Measurements from ENCODE around the gene ZNF423. TPM values are rescaled to one million over a fixed set of nuclear protein-coding genes. Genes with fewer than 3 reads are reported as not detected.

ZNF423 gene
- total RNA-seq, 4 donors from 2014 or later: 0.67 to 3.7 (median 2.2) TPM

GRCh38 chr16:49650603-49651002 lies 205.3 kb downstream of the ZNF423 start:
- TF ChIP-seq CTCF (IDR thresholded peaks at IDR 0.05): no peak
- no peak for TF ChIP-seq POLR2A (IDR thresholded peaks at IDR 0.05)
- intact Hi-C loops (cut with DNase I; ENCODE audit: low total_unique reads): no loop called here
- DNase-seq (ENCODE audit: low spot score in 2 of 2): no peak
- 84 to 92% methylated on average over 1 of the region's 1 CpG for WGBS, 2 donors
- no peak overlapping the region for H3K4me3 ChIP-seq (ENCODE audit: low read depth, poor library complexity, severe bottlenecking)

- no peak for DNase-seq (ENCODE audit: low spot score in 2 of 2)
- H3K4me3 ChIP-seq (ENCODE audit: low read depth, poor library complexity, severe bottlenecking): no peak overlapping the region
- intact Hi-C loops (cut with DNase I; ENCODE audit: low total_unique reads): no loop called here
- 50 to 73% methylated on average over 5 of the region's 5 CpGs for WGBS, 2 donors
- TF ChIP-seq POLR2A (IDR thresholded peaks at IDR 0.05) (no peak), CTCF (IDR thresholded peaks at IDR 0.05) (no peak)
These were observed 206.7 kb downstream of the ZNF423 start for GRCh38 chr16:49649013-49649765.

GRCh38 chr16:49647673-49648072 lies 208.2 kb downstream of the ZNF423 start:
- no peak for TF ChIP-seq POLR2A (IDR thresholded peaks at IDR 0.05)
- no peak for TF ChIP-seq CTCF (IDR thresholded peaks at IDR 0.05)
- intact Hi-C loops (cut with DNase I; ENCODE audit: low total_unique reads): no loop called here
- WGBS, 2 donors: 68 to 70% methylated on average over 2 of the region's 2 CpGs

GRCh38 chr16:49645263-49645662 lies 210.6 kb downstream of the ZNF423 start:
- H3K4me3 ChIP-seq (ENCODE audit: low read depth, poor library complexity, severe bottlenecking): no peak overlapping the region
- 94 to 100% methylated on average over 1 of the region's 1 CpG for WGBS, 2 donors
- no peak for DNase-seq (ENCODE audit: low spot score in 2 of 2)
- intact Hi-C loops (cut with DNase I; ENCODE audit: low total_unique reads): no loop called here
- TF ChIP-seq CTCF (IDR thresholded peaks at IDR 0.05): no peak
- no peak for TF ChIP-seq POLR2A (IDR thresholded peaks at IDR 0.05)

More at GRCh38 chr16:49647673-49648072, 208.2 kb downstream of the ZNF423 start:
- H3K4me3 ChIP-seq (ENCODE audit: low read depth, poor library complexity, severe bottlenecking): no peak overlapping the region
- DNase-seq (ENCODE audit: low spot score in 2 of 2): no peak

GRCh38 chr16:49644145-49644463 lies 211.8 kb downstream of the ZNF423 start:
- intact Hi-C loops (cut with DNase I; ENCODE audit: low total_unique reads): no loop called here
- no peak for DNase-seq (ENCODE audit: low spot score in 2 of 2)
- WGBS, 2 donors: 66 to 69% methylated on average over 4 of the region's 4 CpGs
- TF ChIP-seq CTCF (IDR thresholded peaks at IDR 0.05) (no peak), POLR2A (IDR thresholded peaks at IDR 0.05) (no peak)
- H3K4me3 ChIP-seq (ENCODE audit: low read depth, poor library complexity, severe bottlenecking): no peak overlapping the region

All from lower leg skin (tissue), 4 donors.